Activated naive CD4-positive, alpha-beta T cell treated with anti-CD3 and anti-CD28 coated beads, Interleukin-2, amount 50 U/mL, for 24 hours (primary cell): ENCODE measurements around the gene SHROOM2.
"Not testable (repeated sequence)": the region's sequence is repeated elsewhere in the genome, so short reads cannot be mapped to it uniquely, and the experiment has no call there.

ENCODE experiments used
- H3K27ac Mint-ChIP-seq: one replicate; pipeline ENCODE4 v1.8.0; 2021; ENCODE audit warnings: mild to moderate bottlenecking, mixed read lengths
- H3K27me3 Mint-ChIP-seq: one replicate; pipeline ENCODE4 v1.8.0; 2021; ENCODE audit warnings: mixed read lengths
- H3K36me3 Mint-ChIP-seq: one replicate; pipeline ENCODE4 v1.8.0; 2021; ENCODE audit warnings: mixed read lengths
- H3K4me1 Mint-ChIP-seq: one replicate; pipeline ENCODE4 v1.8.0; 2021; ENCODE audit warnings: mixed read lengths
- H3K4me3 Mint-ChIP-seq: one replicate; pipeline ENCODE4 v1.8.0; 2021; ENCODE audit warnings: mild to moderate bottlenecking, mixed read lengths
- H3K9me3 Mint-ChIP-seq: one replicate; pipeline ENCODE4 v1.8.0; 2021; ENCODE audit warnings: mixed read lengths

The SHROOM2 gene

DNA sequence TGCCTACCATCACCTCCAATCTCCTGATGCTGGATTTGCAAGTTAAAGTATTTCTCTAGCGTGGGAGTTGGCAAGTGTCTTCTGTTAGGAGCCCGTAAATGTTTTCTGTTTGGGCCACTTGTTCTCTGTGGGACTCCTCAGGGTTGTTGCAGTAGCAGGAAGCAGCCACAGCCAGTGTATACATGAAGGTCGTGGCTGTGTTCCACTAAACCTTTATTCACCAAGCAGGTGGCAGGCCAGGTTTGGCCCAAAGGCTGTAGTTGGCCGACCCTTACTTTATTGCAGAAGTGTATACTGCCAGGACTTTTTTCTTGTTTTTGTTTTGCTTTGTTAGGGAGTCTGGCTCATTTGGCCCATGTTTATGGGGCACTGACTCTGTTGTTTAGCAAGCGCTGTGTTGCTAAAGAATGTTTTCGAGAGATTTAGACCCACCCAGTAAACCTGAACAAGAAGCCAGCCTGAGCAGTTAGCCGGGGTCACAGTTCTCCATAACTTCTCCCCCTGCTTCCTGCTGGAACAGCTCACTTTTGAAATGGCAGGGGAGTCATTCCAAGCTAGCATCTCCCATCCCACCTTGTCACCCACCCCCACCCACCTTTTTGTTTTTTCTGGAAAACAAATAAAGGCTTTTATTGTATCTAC, 58.8 kb downstream of the SHROOM2 start:
- H3K4me3 Mint-ChIP-seq, result no peak overlapping the region
- peaks cover 4% of the 10 kb centered on the region for H3K4me1 Mint-ChIP-seq
- H3K27ac Mint-ChIP-seq, result no peak overlapping the region
- H3K27me3 Mint-ChIP-seq, result peaks cover 5% of the 10 kb centered on the region
- H3K9me3 Mint-ChIP-seq, result no peaks in the 10 kb centered on the region
- no peaks in the 10 kb centered on the region for H3K36me3 Mint-ChIP-seq

DNA sequence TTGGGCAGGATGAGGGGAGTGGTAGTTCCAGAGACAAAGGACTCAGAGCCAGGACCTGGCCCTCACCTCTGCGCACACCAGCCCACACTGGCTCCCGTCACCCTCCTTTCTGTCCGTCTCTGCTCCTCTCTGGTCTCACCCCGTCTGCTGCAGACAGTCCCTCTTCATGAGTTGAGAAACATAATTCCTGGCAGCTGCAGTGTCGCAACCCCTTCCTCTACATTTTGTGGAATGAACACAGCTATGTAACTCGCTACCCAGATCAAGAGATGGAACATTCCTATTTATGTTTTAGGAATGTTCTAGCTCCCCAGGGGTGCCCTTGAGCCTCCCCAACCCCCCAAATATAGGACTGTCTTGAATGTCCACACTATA, 59.3 kb downstream of the SHROOM2 start:
- Mint-ChIP-seq H3K27me3 (peaks cover 5% of the 10 kb centered on the region), H3K4me3 (no peak overlapping the region), H3K36me3 (no peaks in the 10 kb centered on the region), H3K9me3 (no peaks in the 10 kb centered on the region), H3K4me1 (peaks cover 4% of the 10 kb centered on the region), H3K27ac (no peak overlapping the region)

DNA sequence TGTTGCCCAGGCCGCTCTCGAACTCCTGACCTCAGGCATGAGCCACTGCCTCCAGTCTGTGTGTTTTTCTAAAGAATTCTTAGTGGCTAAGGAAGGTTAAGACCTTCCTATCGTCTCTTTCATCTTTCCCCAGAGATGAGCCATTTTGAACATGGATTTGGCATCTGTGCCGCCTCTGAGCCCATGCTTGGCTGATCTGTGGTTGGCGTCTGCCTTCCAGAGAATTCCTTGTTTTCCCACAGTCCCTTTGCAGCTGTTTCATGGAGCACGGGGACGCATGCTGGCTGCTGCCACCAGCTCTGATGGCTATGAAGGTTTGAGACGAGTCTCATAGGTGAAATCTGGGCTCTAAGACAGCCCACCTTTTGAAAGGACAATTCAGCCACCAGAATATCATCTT, 60.4 kb downstream of the SHROOM2 start:
- Mint-ChIP-seq H3K4me1 (peaks cover 4% of the 10 kb centered on the region), H3K36me3 (no peaks in the 10 kb centered on the region), H3K27me3 (peaks cover 5% of the 10 kb centered on the region), H3K27ac (no peak overlapping the region), H3K4me3 (no peak overlapping the region), H3K9me3 (no peaks in the 10 kb centered on the region)

GRCh38 chrX:9847071-9847470, 60.8 kb downstream of the SHROOM2 start:
- no peaks in the 10 kb centered on the region for H3K9me3 Mint-ChIP-seq
- no peak overlapping the region for H3K4me3 Mint-ChIP-seq
- H3K27ac Mint-ChIP-seq, result no peak overlapping the region
- H3K27me3 Mint-ChIP-seq, result peaks cover 5% of the 10 kb centered on the region
- H3K36me3 Mint-ChIP-seq, result no peaks in the 10 kb centered on the region
- peaks cover 4% of the 10 kb centered on the region for H3K4me1 Mint-ChIP-seq

- H3K4me3 Mint-ChIP-seq, result no peak overlapping the region
- H3K36me3 Mint-ChIP-seq, result no peaks in the 10 kb centered on the region
- H3K4me1 Mint-ChIP-seq, result no peaks in the 10 kb centered on the region
- no peaks in the 10 kb centered on the region for H3K9me3 Mint-ChIP-seq
- peaks cover 4% of the 10 kb centered on the region for H3K27me3 Mint-ChIP-seq
- H3K27ac Mint-ChIP-seq, result no peak overlapping the region
Measured at GRCh38 chrX:9848718-9849479, 62.7 kb downstream of the SHROOM2 start.

GRCh38 chrX:9851890-9852289, 65.7 kb downstream of the SHROOM2 start:
- peaks cover 2% of the 10 kb centered on the region for H3K27me3 Mint-ChIP-seq
- no peak overlapping the region for H3K4me3 Mint-ChIP-seq
- no peaks in the 10 kb centered on the region for H3K9me3 Mint-ChIP-seq
- no peak overlapping the region for H3K27ac Mint-ChIP-seq
- no peaks in the 10 kb centered on the region for H3K36me3 Mint-ChIP-seq
- no peaks in the 10 kb centered on the region for H3K4me1 Mint-ChIP-seq

- Mint-ChIP-seq H3K9me3 (no peaks in the 10 kb centered on the region), H3K36me3 (no peaks in the 10 kb centered on the region), H3K27ac (no peak overlapping the region), H3K27me3 (peaks cover 4% of the 10 kb centered on the region), H3K4me3 (no peak overlapping the region), H3K4me1 (no peaks in the 10 kb centered on the region)
Measured at GRCh38 chrX:9853307-9853706, 67.1 kb downstream of the SHROOM2 start.

GRCh38 chrX:9855561-9856283, 69.5 kb downstream of the SHROOM2 start:
- Mint-ChIP-seq H3K9me3 (no peaks in the 10 kb centered on the region), H3K36me3 (no peaks in the 10 kb centered on the region), H3K27me3 (peaks cover 4% of the 10 kb centered on the region), H3K4me3 (no peak overlapping the region), H3K4me1 (no peaks in the 10 kb centered on the region), H3K27ac (no peak overlapping the region)

DNA sequence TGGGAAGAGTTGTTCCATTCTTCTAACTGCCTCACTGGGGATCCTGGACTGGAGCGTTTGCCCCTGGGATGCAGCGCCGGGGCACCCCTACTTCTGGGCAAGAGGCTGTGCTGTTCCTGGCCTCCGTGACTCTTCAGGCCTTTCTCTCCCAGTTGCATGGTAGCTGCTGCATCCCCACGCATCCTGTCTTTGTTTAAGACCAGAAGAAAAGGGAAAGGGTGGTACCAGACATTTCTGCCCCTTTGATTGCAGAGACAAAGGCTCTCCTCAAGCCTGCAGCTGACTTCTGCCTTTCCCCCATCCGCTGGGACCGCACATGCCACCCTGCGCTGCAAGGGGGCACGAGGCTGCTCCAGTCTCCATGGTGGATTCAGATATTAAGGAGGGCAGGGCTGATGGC, 70.4 kb downstream of the SHROOM2 start:
- Mint-ChIP-seq H3K27ac (no peak overlapping the region), H3K4me3 (no peak overlapping the region), H3K4me1 (no peaks in the 10 kb centered on the region), H3K27me3 (peaks cover 4% of the 10 kb centered on the region), H3K36me3 (no peaks in the 10 kb centered on the region), H3K9me3 (no peaks in the 10 kb centered on the region)

DNA sequence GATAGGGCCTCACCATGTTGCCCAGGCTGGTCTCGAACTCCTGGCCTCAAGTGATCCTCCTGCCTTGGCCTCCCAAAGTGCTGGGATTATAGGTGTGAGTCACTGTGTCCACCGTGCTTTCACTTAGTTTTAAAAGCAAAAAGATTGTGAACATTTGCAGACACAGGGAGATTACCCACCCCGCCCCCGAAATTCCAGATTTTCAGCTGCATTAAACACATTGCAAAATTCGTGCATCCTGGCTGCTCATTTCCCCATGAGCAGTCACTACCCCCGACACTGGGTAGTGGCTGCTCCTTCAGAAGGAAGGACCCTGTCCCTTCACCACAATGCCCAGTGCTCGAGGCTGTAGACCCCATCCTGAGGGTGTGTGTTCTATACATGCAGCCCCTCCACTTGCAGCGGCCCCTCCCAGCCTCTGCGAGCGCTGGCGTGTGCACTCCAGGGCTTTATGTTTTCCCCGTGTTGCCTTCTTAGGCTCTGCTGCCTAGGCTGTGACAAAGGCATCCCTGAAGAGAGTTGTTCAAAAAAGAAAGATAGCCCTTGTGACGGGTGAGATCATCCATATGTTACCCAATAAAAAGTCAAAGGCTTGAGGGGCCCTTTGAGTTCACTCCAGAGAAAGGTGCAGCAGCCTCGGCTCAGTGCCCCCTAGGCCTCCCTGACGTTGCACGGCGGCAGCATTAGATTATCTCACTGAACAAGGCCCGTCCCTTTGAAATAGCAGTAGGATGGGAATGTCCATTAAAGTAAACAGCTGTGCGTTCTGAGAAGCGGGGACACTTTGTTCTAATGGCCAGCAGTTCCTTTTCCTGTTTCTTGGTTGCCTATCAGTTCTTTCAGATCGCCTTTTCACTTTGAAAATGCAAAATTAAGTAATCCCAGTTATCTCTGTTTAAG, 71.6 kb downstream of the SHROOM2 start:
- Mint-ChIP-seq H3K36me3 (no peaks in the 10 kb centered on the region), H3K4me1 (no peaks in the 10 kb centered on the region), H3K27ac (no peak overlapping the region), H3K9me3 (no peaks in the 10 kb centered on the region), H3K27me3 (peaks cover 2% of the 10 kb centered on the region), H3K4me3 (no peak overlapping the region)

DNA sequence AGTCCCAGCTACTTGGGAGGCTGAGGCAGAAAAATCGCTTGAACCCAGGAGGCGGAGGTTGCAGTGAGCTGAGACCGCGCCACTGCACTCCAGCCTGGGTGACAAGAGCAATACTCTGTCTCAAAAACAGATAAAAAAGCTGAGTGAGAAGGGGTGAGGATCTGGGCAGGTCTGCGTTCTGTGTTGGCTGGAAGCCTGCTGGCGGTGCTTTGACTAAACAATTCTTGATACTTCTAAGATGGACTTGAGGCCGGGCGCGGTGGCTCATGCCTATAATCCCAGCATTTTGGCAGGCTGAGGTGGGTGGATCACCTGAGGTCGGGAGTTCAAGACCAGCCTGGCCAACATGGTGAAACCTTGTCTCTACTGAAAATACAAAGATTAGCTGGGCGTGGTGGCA, 72.5 kb downstream of the SHROOM2 start:
- H3K4me3 Mint-ChIP-seq, H3K4me1 Mint-ChIP-seq, H3K9me3 Mint-ChIP-seq, H3K27ac Mint-ChIP-seq, H3K36me3 Mint-ChIP-seq, H3K27me3 Mint-ChIP-seq: not testable (repeated sequence)

DNA sequence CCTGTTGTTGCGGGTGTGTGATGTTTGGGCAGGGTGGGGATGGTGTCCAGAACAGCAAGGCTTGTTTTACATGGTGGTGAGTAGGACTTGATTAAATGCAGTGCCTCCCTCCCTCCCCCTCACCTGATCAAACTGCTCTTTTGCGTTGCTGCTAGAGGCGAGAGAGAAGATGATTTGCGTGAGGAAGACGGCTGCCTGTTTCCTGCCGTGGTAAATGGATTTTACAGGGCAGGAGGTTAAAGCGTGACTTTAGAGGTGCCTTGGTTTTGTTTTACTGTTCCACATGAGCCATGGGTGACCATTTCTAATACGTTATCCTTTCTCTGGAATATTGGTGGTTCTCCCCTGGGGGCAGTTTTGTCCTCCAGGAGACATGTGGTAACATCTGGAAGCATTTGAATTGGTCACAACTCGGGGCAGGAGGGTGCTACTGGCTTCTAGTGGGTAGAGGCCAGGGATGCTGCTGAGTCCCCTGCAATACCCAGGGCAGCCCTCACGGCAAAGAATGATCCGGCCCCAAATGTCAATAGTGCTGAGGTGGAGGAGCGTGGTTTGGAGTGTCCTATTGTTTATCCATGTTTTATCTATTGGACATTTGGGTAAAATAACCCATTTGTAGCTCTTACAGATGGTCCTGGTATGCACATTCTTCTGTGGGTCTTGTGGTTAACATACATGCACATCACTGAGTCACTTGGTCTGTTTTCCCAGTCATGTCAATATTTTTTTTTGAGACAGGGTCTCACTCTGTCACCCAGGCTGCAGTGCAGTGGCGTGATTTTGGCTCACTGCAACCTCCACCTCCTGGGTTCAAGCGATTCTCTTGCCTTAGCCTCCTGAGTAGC, 73.7 kb downstream of the SHROOM2 start:
- no peaks in the 10 kb centered on the region for H3K36me3 Mint-ChIP-seq
- no peak overlapping the region for H3K4me3 Mint-ChIP-seq
- H3K27ac Mint-ChIP-seq, result no peak overlapping the region
- H3K9me3 Mint-ChIP-seq, result no peaks in the 10 kb centered on the region
- H3K27me3 Mint-ChIP-seq, result peaks cover 2% of the 10 kb centered on the region
- H3K4me1 Mint-ChIP-seq, result no peaks in the 10 kb centered on the region

- Mint-ChIP-seq H3K27me3 (peaks cover 2% of the 10 kb centered on the region), H3K9me3 (no peaks in the 10 kb centered on the region), H3K36me3 (no peaks in the 10 kb centered on the region)
Measured at GRCh38 chrX:9860826-9861225, 74.6 kb downstream of the SHROOM2 start.

GRCh38 chrX:9861711-9862110, 75.5 kb downstream of the SHROOM2 start:
- H3K27me3 Mint-ChIP-seq, result peaks cover 4% of the 10 kb centered on the region
- no peak overlapping the region for H3K4me3 Mint-ChIP-seq
- H3K4me1 Mint-ChIP-seq, result no peaks in the 10 kb centered on the region
- no peaks in the 10 kb centered on the region for H3K9me3 Mint-ChIP-seq
- H3K36me3 Mint-ChIP-seq, result no peaks in the 10 kb centered on the region
- no peak overlapping the region for H3K27ac Mint-ChIP-seq

More at GRCh38 chrX:9860826-9861225, 74.6 kb downstream of the SHROOM2 start:
- no peak overlapping the region for H3K4me3 Mint-ChIP-seq
- H3K27ac Mint-ChIP-seq, result no peak overlapping the region
- no peaks in the 10 kb centered on the region for H3K4me1 Mint-ChIP-seq

- no peak overlapping the region for H3K27ac Mint-ChIP-seq
- H3K27me3 Mint-ChIP-seq, result peaks cover 8% of the 10 kb centered on the region
- H3K9me3 Mint-ChIP-seq, result no peaks in the 10 kb centered on the region
- H3K4me1 Mint-ChIP-seq, result no peaks in the 10 kb centered on the region
- no peaks in the 10 kb centered on the region for H3K36me3 Mint-ChIP-seq
- H3K4me3 Mint-ChIP-seq, result no peak overlapping the region
Measured at GRCh38 chrX:9862525-9862924, 76.3 kb downstream of the SHROOM2 start.
